B cell (primary cell): ENCODE data around the gene TUSC7. TPM values are rescaled to one million over a fixed set of nuclear protein-coding genes. Genes with fewer than 3 reads are reported as not detected.

ENCODE experiments used
- ATAC-seq: fragments of 200-7000 bp; cut with Tn5 transposase; one replicate; pipeline ENCODE4 v1.10.0; 2021; ENCODE audit warnings: low read depth, mild to moderate bottlenecking, moderate number of reproducible peaks, moderate library complexity
- CTCF ChIA-PET: fragments of 350-600 bp; sonication (Branson Sonifier 250); formaldehyde crosslinking; loops from one replicate; lab custom pipeline; 2021; ENCODE audit warnings: antibody characterized with exemption, inconsistent platforms; lab: Charles Lee
- POLR2A ChIA-PET: fragments of 350-600 bp; sonication (Branson Sonifier 250); formaldehyde crosslinking; loops from one replicate; lab custom pipeline; 2021; ENCODE audit warnings: antibody characterized with exemption; lab: Charles Lee
- DNase-seq: peaks from one replicate; pipeline ENCODE4 v3.0.0; 2013
- H2AFZ ChIP-seq: 2 replicates; pipeline ENCODE4 v1.6.1; 2012; ENCODE audit warnings: mild to moderate bottlenecking, low read depth, low read length; ENCODE audit not compliant: insufficient read depth, poor library complexity, severe bottlenecking
- H3K27ac ChIP-seq, 2 donors: 1 replicate in 1 of 2; 2 replicates in 1 of 2; pipeline ENCODE4 v1.5.1; 2012 to 2013; ENCODE audit warnings: low read length in 2 of 2, mild to moderate bottlenecking in 2 of 2, moderate library complexity in 1 of 2
- H3K27me3 ChIP-seq, 4 experiments: fragments of 200-600 bp in 1 of 4; sonication (generic) in 1 of 4; replicated peaks in 1 of 4; 1 replicate in 2 of 4; 2 replicates in 2 of 4; pipeline versions ENCODE4 v1.6.1 to v1.7.0; 2013 to 2016; ENCODE audit warnings: low read length in 3 of 4, mild to moderate bottlenecking in 2 of 4, mixed read lengths in 1 of 4, moderate library complexity in 1 of 4; ENCODE audit not compliant: insufficient read depth in 4 of 4, control insufficient read depth in 3 of 4; ENCODE audit errors: control extremely low read depth in 1 of 4
- H3K36me3 ChIP-seq, 2 experiments: replicated peaks in 1 of 2; 1 replicate in 1 of 2; 2 replicates in 1 of 2; pipeline versions ENCODE4 v1.6.1 to v1.7.1; 2013; ENCODE audit warnings: low read length in 1 of 2; ENCODE audit not compliant: insufficient read depth in 2 of 2, control insufficient read depth in 1 of 2; ENCODE audit errors: control extremely low read depth in 1 of 2, extremely low read depth in 1 of 2
- H3K4me1 ChIP-seq, 2 donors: fragments of 200-600 bp in 1 of 2; sonication (generic) in 1 of 2; 1 replicate in 1 of 2; 2 replicates in 1 of 2; pipeline versions ENCODE4 v1.5.1 to v1.6.1; 2013 to 2017; ENCODE audit warnings: low read length in 2 of 2; ENCODE audit not compliant: control insufficient read depth in 2 of 2, insufficient read depth in 2 of 2
- H3K4me2 ChIP-seq: replicated peaks from 2 replicates; pipeline ENCODE3; 2012; ENCODE audit warnings: mild to moderate bottlenecking, low read depth, low read length; ENCODE audit not compliant: poor library complexity, severe bottlenecking
- H3K4me3 ChIP-seq, 5 experiments: fragments of 200-600 bp in 1 of 5; sonication (generic) in 1 of 5; 1 replicate in 3 of 5; 2 replicates in 2 of 5; pipeline versions ENCODE4 v1.5.1 to v1.7.0; 2011 to 2016; ENCODE audit warnings: low read length in 4 of 5, mild to moderate bottlenecking in 4 of 5, low read depth in 2 of 5, control low read depth in 1 of 5, moderate library complexity in 1 of 5; ENCODE audit not compliant: insufficient read depth in 1 of 5; ENCODE audit errors: control extremely low read depth in 1 of 5, extremely low read depth in 1 of 5
- H3K79me2 ChIP-seq: fragments of 200-600 bp; sonication (generic); one replicate; pipeline ENCODE4 v1.6.0; 2016; ENCODE audit warnings: low read length; ENCODE audit not compliant: control insufficient read depth, insufficient read depth
- H3K9ac ChIP-seq: fragments of 200-600 bp; sonication (generic); 2 replicates; pipeline ENCODE4 v1.6.1; 2017; ENCODE audit warnings: mild to moderate bottlenecking, low read length, moderate library complexity
- H3K9me3 ChIP-seq, 3 donors: one replicate each; pipeline versions ENCODE4 v1.6.1 to v1.7.1; 2013; ENCODE audit warnings: low read length in 2 of 3; ENCODE audit not compliant: control insufficient read depth in 2 of 3, insufficient read depth in 1 of 3; ENCODE audit errors: control extremely low read depth in 1 of 3
- H4K20me1 ChIP-seq: 2 replicates; pipeline ENCODE4 v1.6.0; 2012; ENCODE audit warnings: mild to moderate bottlenecking, low read length; ENCODE audit not compliant: insufficient read depth, control insufficient read depth, poor library complexity, severe bottlenecking
- H3K27ac Mint-ChIP-seq: one replicate; pipeline ENCODE4 v1.8.0; 2021; ENCODE audit warnings: mixed read lengths
- H3K27me3 Mint-ChIP-seq: one replicate; pipeline ENCODE4 v1.8.0; 2021; ENCODE audit warnings: mixed read lengths
- H3K4me1 Mint-ChIP-seq: one replicate; pipeline ENCODE4 v1.8.0; 2021; ENCODE audit warnings: mixed read lengths
- H3K4me3 Mint-ChIP-seq: one replicate; pipeline ENCODE4 v1.8.0; 2021; ENCODE audit warnings: mixed read lengths
- H3K9me3 Mint-ChIP-seq: one replicate; pipeline ENCODE4 v1.8.0; 2022; ENCODE audit warnings: mixed read lengths; ENCODE audit not compliant: insufficient read depth
- EZH2 ChIP-seq: IDR thresholded peaks from 2 replicates; pipeline ENCODE4 v1.6.1; 2012; ENCODE audit warnings: borderline replicate concordance, low read depth, mild to moderate bottlenecking, moderate library complexity, low read length; ENCODE audit not compliant: insufficient read depth, poor library complexity, severe bottlenecking
- WGBS: methylation state at CpG from one replicate; pipeline ENCODE4 v1.1.5; 2013; ENCODE audit warnings: missing lambda C conversion rate; ENCODE audit not compliant: insufficient coverage; 5-methylcytosine and 5-hydroxymethylcytosine counted together
- intact Hi-C: fragments of 100-400 bp; cut with micrococcal nuclease; formaldehyde crosslinking; loops from one replicate; pipeline ENCODE4 v1.10.0; 2022
- polyA plus RNA-seq: library from polyadenylated mRNA; depleted of rRNA; stranded (reverse); fragments of >200 nt; gene quantifications from 2 replicates; pipeline ENCODE4 v1.2.3, GENCODE V29; 2012
- total RNA-seq, 2 donors: library from RNA; stranded (reverse); fragments of 120-200 nt in 1 of 2; gene quantifications; 1 replicate in 1 of 2; 2 replicates in 1 of 2; pipeline versions ENCODE4 v1.2.3 to v1.2.4, GENCODE V29; 2013 to 2022
- TF ChIP-seq, protein P1 (sequence below): fragments of 200-600 bp; IDR thresholded peaks from one replicate; pipeline ENCODE4 v1.8.0; 2022; ENCODE audit warnings: antibody characterized with exemption, mild to moderate bottlenecking

The TUSC7 gene
- total and polyA plus RNA-seq, 2 donors (not counting 1 experiment from before 2014, with no cell fraction given), result not detected

GRCh38 chr3:116759316-116759715 is 49.7 kb downstream of the TUSC7 start:
- H3K4me1 ChIP-seq, result no peaks in the 10 kb centered on the region
- no peak overlapping the region for H3K27ac ChIP-seq
- no peaks in the 10 kb centered on the region for H3K4me1 Mint-ChIP-seq
- H3K4me2 ChIP-seq, result no peak overlapping the region
- H3K27me3 ChIP-seq, result no peaks in the 10 kb centered on the region
- no CpG with 5 or more reads among the region's 1 CpG for WGBS
- no peaks in the 10 kb centered on the region for H3K9me3 Mint-ChIP-seq
- POLR2A ChIA-PET, result no interaction called here
- no peak overlapping the region for H3K4me3 Mint-ChIP-seq
- no peak for ATAC-seq
- no peak overlapping the region for H3K4me3 ChIP-seq
- no peak for DNase-seq
- H2AFZ ChIP-seq, result no peak overlapping the region
- CTCF ChIA-PET, result interaction anchor here (1.4 to 2.5 kb wide), 2 partner anchors 11 to 17 kb away, joined by 3 to 11 read pairs; no protein-coding TSS in a partner anchor
- TF ChIP-seq, protein P1, sequence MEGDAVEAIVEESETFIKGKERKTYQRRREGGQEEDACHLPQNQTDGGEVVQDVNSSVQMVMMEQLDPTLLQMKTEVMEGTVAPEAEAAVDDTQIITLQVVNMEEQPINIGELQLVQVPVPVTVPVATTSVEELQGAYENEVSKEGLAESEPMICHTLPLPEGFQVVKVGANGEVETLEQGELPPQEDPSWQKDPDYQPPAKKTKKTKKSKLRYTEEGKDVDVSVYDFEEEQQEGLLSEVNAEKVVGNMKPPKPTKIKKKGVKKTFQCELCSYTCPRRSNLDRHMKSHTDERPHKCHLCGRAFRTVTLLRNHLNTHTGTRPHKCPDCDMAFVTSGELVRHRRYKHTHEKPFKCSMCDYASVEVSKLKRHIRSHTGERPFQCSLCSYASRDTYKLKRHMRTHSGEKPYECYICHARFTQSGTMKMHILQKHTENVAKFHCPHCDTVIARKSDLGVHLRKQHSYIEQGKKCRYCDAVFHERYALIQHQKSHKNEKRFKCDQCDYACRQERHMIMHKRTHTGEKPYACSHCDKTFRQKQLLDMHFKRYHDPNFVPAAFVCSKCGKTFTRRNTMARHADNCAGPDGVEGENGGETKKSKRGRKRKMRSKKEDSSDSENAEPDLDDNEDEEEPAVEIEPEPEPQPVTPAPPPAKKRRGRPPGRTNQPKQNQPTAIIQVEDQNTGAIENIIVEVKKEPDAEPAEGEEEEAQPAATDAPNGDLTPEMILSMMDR, result no peak
- TF ChIP-seq EZH2, result no peak
- no peak overlapping the region for H3K27ac Mint-ChIP-seq
- H3K79me2 ChIP-seq, result no peaks in the 10 kb centered on the region
- intact Hi-C loops, result loop anchor here (5.0 kb wide), 1 partner anchor 617 kb away; no protein-coding TSS in a partner anchor
- H3K9ac ChIP-seq, result no peak overlapping the region
- no peaks in the 10 kb centered on the region for H4K20me1 ChIP-seq
- H3K27me3 Mint-ChIP-seq, result peaks cover 12% of the 10 kb centered on the region
- H3K36me3 ChIP-seq, result no peaks in the 10 kb centered on the region
- H3K9me3 ChIP-seq, result no peaks in the 10 kb centered on the region
